ENCODE measurements around the gene TSPEAR. TPM values are rescaled to one million over a fixed set of nuclear protein-coding genes. Genes with fewer than 3 reads are reported as not detected.
"Not testable (repeated sequence)": the region's sequence is repeated elsewhere in the genome, so short reads cannot be mapped to it uniquely, and the experiment has no call there.

Gene TSPEAR
- polyA plus RNA-seq, 3 donors from 2014 or later, result not detected

DNA sequence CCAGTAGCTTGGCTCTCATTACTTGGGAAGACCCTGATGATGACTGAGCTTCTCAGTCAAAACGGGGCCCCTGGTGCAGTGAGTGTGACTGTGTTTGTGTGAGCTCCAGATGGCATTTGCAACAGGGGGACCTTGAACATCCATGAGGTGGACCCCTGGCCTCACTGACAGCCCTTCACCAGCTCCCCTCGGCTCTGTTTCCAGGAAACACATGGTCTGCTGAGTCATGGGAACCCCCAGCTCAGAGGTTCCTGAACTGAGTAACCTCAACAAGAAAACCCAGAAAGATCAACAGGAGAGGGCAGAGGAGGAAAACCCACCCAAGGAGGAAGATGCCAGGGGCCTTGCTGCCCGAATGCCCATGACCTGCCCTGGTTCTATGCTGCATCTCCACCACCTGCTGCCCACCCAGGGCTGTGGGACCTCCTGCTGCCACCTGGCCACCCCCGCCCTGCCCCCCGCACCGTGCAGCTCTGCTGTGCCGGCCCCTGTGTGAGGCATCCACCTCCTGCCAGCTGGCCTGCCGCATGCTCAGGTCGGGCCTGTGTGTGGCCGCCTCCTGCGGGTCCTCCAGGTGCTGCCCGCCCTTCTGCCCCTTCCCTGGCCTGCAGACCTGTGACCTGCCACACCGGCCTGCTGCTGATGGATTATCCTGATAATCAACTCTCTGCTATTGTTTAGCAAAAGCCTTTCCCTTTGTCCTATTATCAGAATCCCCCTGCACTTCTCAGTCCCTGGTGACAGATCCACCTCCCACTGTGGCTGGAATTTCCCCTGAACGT is 25.2 kb downstream of the TSPEAR start:
- Mint-ChIP-seq H3K4me1 (peaks cover 6 to 7% of the 10 kb centered on the region in 2 donors), H3K4me3 (no peak overlapping the region), H3K27ac (peak overlapping the region in 1 of 6 donors; percentile 37), H3K9me3 (peaks cover 0 to 3% (median 0%) of the 10 kb centered on the region in 6 donors), H3K27me3 (ENCODE audit: low read depth in 3 of 3) (peaks cover 2 to 11% (median 10%) of the 10 kb centered on the region in 3 donors), H3K36me3 (no peaks in the 10 kb centered on the region)
- DNase-seq, result no peak

DNA sequence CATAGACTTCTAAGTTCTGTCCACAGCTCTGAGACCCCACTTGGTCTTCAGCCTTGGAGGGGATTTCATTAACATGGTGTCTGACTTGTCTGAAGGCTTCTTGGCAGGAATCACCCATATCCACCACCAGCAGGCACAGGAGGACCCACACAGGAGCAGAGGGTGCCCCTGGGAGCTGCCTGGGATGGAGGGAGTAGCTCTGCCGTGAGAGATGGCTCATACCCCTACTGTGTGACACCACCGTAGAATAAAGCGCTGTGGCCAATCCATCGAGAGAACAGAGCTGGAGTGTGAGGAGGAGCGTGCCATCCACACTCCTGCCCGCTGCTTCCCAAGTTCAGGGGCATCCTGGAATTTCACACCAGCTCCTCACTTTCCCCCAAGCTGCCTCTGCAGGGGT is 26.3 kb downstream of the TSPEAR start:
- not testable (repeated sequence) for H3K4me3 Mint-ChIP-seq, DNase-seq, H3K36me3 Mint-ChIP-seq, H3K9me3 Mint-ChIP-seq, H3K27ac Mint-ChIP-seq, H3K4me1 Mint-ChIP-seq
- H3K27me3 Mint-ChIP-seq (ENCODE audit: low read depth in 3 of 3), result peaks cover 2 to 14% (median 10%) of the 10 kb centered on the region in 3 donors

DNA sequence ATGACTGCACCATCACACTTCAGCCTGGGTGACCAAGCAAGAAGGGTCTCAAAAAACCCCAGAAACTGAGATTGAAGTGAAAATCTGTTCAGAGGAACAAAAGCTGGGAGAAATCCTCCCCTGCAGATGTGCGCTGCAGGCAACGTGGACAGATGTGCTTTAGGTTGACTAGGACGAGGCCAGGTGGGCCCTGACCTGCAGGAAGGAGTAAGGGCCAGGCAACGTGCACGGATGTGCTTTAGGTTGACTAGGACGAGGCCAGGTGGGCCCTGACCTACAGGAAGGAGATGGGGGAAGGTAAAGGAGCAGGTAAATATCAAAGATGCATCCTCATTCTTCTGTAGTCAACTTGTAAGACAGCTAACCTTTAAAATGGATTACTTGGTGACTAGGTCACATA is 26.9 kb downstream of the TSPEAR start:
- peaks cover 2 to 17% (median 10%) of the 10 kb centered on the region in 3 donors for H3K27me3 Mint-ChIP-seq (ENCODE audit: low read depth in 3 of 3)
- H3K4me1 Mint-ChIP-seq, result peaks cover 6 to 7% of the 10 kb centered on the region in 2 donors
- no peaks in the 10 kb centered on the region for H3K36me3 Mint-ChIP-seq
- no peak overlapping the region for H3K4me3 Mint-ChIP-seq
- peak overlapping the region in 1 of 6 donors; percentile 6 for H3K27ac Mint-ChIP-seq
- H3K9me3 Mint-ChIP-seq, result no peaks in the 10 kb centered on the region
- DNase-seq, result no peak

DNA sequence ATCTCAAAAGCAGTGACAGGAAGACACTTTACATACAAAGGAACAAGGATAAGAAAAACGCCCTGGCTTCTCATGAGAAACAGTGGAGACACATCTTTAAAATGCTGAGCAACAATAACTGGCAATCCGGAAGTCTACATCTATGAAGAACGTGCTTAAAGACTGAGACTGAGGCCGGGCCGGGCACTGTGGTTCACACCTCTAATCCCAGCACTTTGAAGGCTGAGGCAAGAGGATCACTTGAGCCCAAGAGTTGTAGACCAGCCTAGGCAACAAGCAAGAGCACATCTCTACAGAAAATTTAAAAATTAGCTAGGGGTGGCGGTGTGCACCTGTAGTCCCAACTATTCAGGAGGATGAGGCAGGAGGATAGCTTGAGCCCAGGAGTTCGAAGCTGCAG is 27.3 kb downstream of the TSPEAR start:
- H3K4me1 Mint-ChIP-seq, result peaks cover 6 to 7% of the 10 kb centered on the region in 2 donors
- H3K27me3 Mint-ChIP-seq (ENCODE audit: low read depth in 3 of 3), result peaks cover 2 to 17% (median 10%) of the 10 kb centered on the region in 3 donors
- no peaks in the 10 kb centered on the region for H3K36me3 Mint-ChIP-seq
- no peak overlapping the region for H3K4me3 Mint-ChIP-seq
- H3K9me3 Mint-ChIP-seq, result no peaks in the 10 kb centered on the region
- DNase-seq, result no peak
- H3K27ac Mint-ChIP-seq, result peak overlapping the region in 1 of 6 donors; percentile 6

GRCh38 chr21:44682580-44683151 is 28.7 kb downstream of the TSPEAR start:
- Mint-ChIP-seq H3K27ac (no peak overlapping the region), H3K4me3 (no peak overlapping the region), H3K27me3 (ENCODE audit: low read depth in 3 of 3) (peaks cover 2 to 17% (median 6%) of the 10 kb centered on the region in 3 donors), H3K4me1 (peaks cover 6 to 7% of the 10 kb centered on the region in 2 donors), H3K36me3 (no peaks in the 10 kb centered on the region), H3K9me3 (no peaks in the 10 kb centered on the region)
- DNase-seq, result no peak

GRCh38 chr21:44681861-44682579 is 29.4 kb downstream of the TSPEAR start, which contains the start of gene KRTAP12-1:
KRTAP12-1 (minus strand) TSS chr21:44682163; CDS start chr21:44682123, 40 bp downstream.
- H3K4me1 Mint-ChIP-seq, result peaks cover 6 to 7% of the 10 kb centered on the region in 2 donors
- no peak within 1 kb of the TSS for H3K4me3 Mint-ChIP-seq
- peaks cover 0 to 1% (median 0%) of the 10 kb centered on the region in 3 donors for H3K36me3 Mint-ChIP-seq
- no peak for DNase-seq
- H3K27ac Mint-ChIP-seq, result no peak within 1 kb of the TSS
- no peaks in the 10 kb centered on the region for H3K9me3 Mint-ChIP-seq
- H3K27me3 Mint-ChIP-seq (ENCODE audit: low read depth in 3 of 3), result peaks cover 2 to 17% (median 6%) of the 10 kb centered on the region in 3 donors

- no peak for DNase-seq
- H3K4me1 Mint-ChIP-seq, result peaks cover 4 to 7% of the 10 kb centered on the region in 2 donors
- H3K27me3 Mint-ChIP-seq (ENCODE audit: low read depth in 3 of 3), result peaks cover 0 to 12% (median 5%) of the 10 kb centered on the region in 3 donors
- no peaks in the 10 kb centered on the region for H3K9me3 Mint-ChIP-seq
- H3K36me3 Mint-ChIP-seq, result peaks cover 0 to 4% (median 0%) of the 10 kb centered on the region in 3 donors
- no peak overlapping the region for H3K27ac Mint-ChIP-seq
- H3K4me3 Mint-ChIP-seq, result no peak overlapping the region
Observed at GRCh38 chr21:44681152-44681551, 30.2 kb downstream of the TSPEAR start.

GRCh38 chr21:44677881-44678280 is 33.5 kb downstream of the TSPEAR start:
- Mint-ChIP-seq H3K27me3 (ENCODE audit: low read depth in 3 of 3) (peaks cover 3 to 20% (median 5%) of the 10 kb centered on the region in 3 donors), H3K4me1 (peaks cover 0 to 7% of the 10 kb centered on the region in 2 donors), H3K9me3 (peaks cover 4 to 13% (median 7%) of the 10 kb centered on the region in 6 donors), H3K4me3 (no peak overlapping the region), H3K36me3 (peaks cover 0 to 8% (median 0%) of the 10 kb centered on the region in 3 donors), H3K27ac (no peak overlapping the region)
- no peak for DNase-seq

DNA sequence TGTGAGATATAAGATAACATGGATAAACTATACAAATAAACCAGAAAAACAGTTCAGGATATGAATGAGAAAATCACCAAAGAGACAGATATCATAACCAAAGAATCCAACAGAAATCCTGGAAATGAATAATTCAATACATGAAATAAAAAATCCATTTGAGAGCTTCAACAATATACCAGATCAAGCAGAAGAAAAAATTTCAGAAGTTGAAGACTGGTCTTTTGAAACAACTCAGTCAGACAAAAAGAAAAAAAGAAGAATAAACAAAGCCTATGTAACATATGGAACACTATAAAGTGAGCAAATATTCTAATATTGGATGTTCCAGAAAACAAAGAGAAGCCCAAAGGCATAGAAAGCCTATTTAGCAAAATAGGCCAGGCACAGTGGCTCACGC is 39.5 kb downstream of the TSPEAR start:
- Mint-ChIP-seq H3K9me3 (peaks cover 15 to 28% (median 21%) of the 10 kb centered on the region in 6 donors), H3K4me1 (peaks cover 0 to 8% of the 10 kb centered on the region in 2 donors), H3K4me3 (no peak overlapping the region), H3K36me3 (peaks cover 3 to 8% (median 7%) of the 10 kb centered on the region in 3 donors), H3K27ac (no peak overlapping the region), H3K27me3 (ENCODE audit: low read depth in 3 of 3) (peaks cover 2 to 18% (median 10%) of the 10 kb centered on the region in 3 donors)
- DNase-seq, result no peak

GRCh38 chr21:44670642-44671432 is 40.5 kb downstream of the TSPEAR start:
- Mint-ChIP-seq H3K4me1 (peaks cover 0 to 8% of the 10 kb centered on the region in 2 donors), H3K9me3 (peaks cover 15 to 28% (median 21%) of the 10 kb centered on the region in 6 donors), H3K27me3 (ENCODE audit: low read depth in 3 of 3) (peaks cover 2 to 21% (median 12%) of the 10 kb centered on the region in 3 donors), H3K4me3 (no peak overlapping the region), H3K27ac (no peak overlapping the region), H3K36me3 (peaks cover 3 to 7% (median 7%) of the 10 kb centered on the region in 3 donors)
- DNase-seq, result no peak

GRCh38 chr21:44667612-44668011 is 43.8 kb downstream of the TSPEAR start:
- no peak for DNase-seq
- Mint-ChIP-seq H3K27me3 (ENCODE audit: low read depth in 3 of 3) (peaks cover 2 to 14% (median 10%) of the 10 kb centered on the region in 3 donors), H3K4me3 (no peak overlapping the region), H3K36me3 (peaks cover 0 to 7% (median 3%) of the 10 kb centered on the region in 3 donors), H3K27ac (no peak overlapping the region), H3K4me1 (peaks cover 0 to 2% of the 10 kb centered on the region in 2 donors), H3K9me3 (peaks cover 9 to 13% (median 11%) of the 10 kb centered on the region in 6 donors)

DNA sequence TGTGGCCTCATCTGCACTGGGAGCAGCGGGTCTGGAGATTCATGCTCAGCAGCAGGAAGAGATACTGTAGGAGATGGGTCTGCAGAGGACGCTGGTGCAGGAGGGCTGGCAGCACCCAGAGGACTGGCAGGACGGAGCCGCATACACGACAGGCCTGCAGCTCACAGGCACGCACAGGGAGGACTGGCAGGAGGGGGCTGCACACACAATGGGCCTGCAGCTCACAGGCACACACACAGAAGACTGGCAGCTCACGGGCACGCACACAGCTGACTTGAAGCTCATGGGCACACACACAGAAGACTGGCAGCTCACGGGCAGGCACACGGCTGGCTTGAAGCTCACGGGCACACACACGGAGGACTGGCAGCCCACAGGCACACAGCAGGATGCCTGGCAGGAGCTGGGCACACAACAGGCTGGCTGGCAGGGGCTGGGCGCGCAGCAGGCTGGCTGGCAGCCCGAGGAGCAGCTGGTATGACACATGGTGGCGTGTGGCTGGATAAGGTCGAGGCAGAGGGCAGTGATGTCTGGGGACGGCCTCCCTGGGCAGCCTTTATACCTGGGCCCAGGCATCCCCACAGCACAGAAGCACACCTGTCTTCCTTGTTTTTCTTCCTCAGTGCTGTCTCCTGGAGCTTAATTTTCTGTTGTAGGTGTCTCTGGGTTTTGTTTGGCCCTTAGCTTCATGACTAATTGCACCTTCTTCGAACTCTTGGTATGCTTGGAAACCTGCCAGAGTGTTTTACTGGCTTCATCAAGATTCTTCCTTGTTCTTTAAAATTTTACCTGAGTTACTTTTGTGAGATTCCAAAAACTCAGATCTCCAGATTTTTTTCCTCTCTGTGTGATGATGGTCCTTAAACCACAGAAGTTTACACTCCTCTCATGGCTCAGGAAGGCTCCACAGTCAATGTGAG is 44.7 kb downstream of the TSPEAR start, which contains the start of gene KRTAP12-2:
Gene KRTAP12-2 (minus strand): TSS at position 527 of the 920 bp plus-strand sequence. CDS start 41 bp downstream, at position 486.
- peaks cover 0 to 3% (median 3%) of the 10 kb centered on the region in 3 donors for H3K36me3 Mint-ChIP-seq
- peaks cover 2 to 14% (median 6%) of the 10 kb centered on the region in 3 donors for H3K27me3 Mint-ChIP-seq (ENCODE audit: low read depth in 3 of 3)
- peaks cover 0 to 2% of the 10 kb centered on the region in 2 donors for H3K4me1 Mint-ChIP-seq
- peaks cover 2 to 7% (median 5%) of the 10 kb centered on the region in 6 donors for H3K9me3 Mint-ChIP-seq
- peak within 1 kb of the TSS in 1 of 6 donors; percentile 40 for H3K27ac Mint-ChIP-seq
- H3K4me3 Mint-ChIP-seq, result no peak within 1 kb of the TSS
- DNase-seq, result no peak
